Hepatocyte (in vitro differentiated cells): ENCODE measurements around the gene CARS2. TPM values are rescaled to one million over a fixed set of nuclear protein-coding genes. Genes with fewer than 3 reads are reported as not detected.

ENCODE experiments used
- DNase-seq: peaks from one replicate; pipeline ENCODE4 v3.0.0-alpha.2; 2016; ENCODE audit warnings: low spot score
- H2AFZ ChIP-seq: fragments of 200-600 bp; sonication (generic); 2 replicates; pipeline ENCODE4 v1.6.0; 2016; ENCODE audit warnings: antibody characterized with exemption, mild to moderate bottlenecking
- H3K27ac ChIP-seq: fragments of 200-600 bp; sonication (generic); 2 replicates; pipeline ENCODE4 v1.5.1; 2016; ENCODE audit warnings: mild to moderate bottlenecking
- H3K27me3 ChIP-seq: fragments of 200-600 bp; sonication (generic); 2 replicates; pipeline ENCODE4 v1.6.1; 2016
- H3K36me3 ChIP-seq: fragments of 200-600 bp; sonication (generic); replicated peaks from 2 replicates; pipeline ENCODE4 v1.5.1; 2016; ENCODE audit warnings: low read depth; ENCODE audit not compliant: insufficient read depth
- H3K4me1 ChIP-seq: fragments of 200-600 bp; sonication (generic); 2 replicates; pipeline ENCODE4 v1.5.1; 2016; ENCODE audit warnings: mild to moderate bottlenecking, moderate library complexity; ENCODE audit not compliant: insufficient read depth
- H3K4me2 ChIP-seq: fragments of 200-600 bp; sonication (generic); 2 replicates; pipeline ENCODE4 v1.6.0; 2016
- H3K4me3 ChIP-seq: fragments of 200-600 bp; sonication (generic); 2 replicates; pipeline ENCODE4 v1.5.1; 2016; ENCODE audit warnings: mild to moderate bottlenecking
- H3K79me2 ChIP-seq: fragments of 200-600 bp; sonication (generic); 2 replicates; pipeline ENCODE4 v1.6.0; 2017; ENCODE audit warnings: mild to moderate bottlenecking
- H3K9me2 ChIP-seq: fragments of 200-600 bp; sonication (generic); replicated peaks from 2 replicates; pipeline ENCODE4 v1.6.0; 2017; ENCODE audit warnings: mild to moderate bottlenecking; ENCODE audit not compliant: insufficient read depth
- H3K9me3 ChIP-seq: fragments of 200-600 bp; sonication (generic); 2 replicates; pipeline ENCODE4 v1.5.1; 2016; ENCODE audit warnings: low read depth, mild to moderate bottlenecking
- H4K20me1 ChIP-seq: fragments of 200-600 bp; sonication (generic); 2 replicates; pipeline ENCODE4 v1.6.0; 2016; ENCODE audit warnings: mild to moderate bottlenecking; ENCODE audit not compliant: insufficient read depth, poor library complexity, severe bottlenecking
- CTCF ChIP-seq: fragments of 200-600 bp; sonication (generic); IDR thresholded peaks from 2 replicates; pipeline ENCODE4 v1.5.1; 2016; ENCODE audit warnings: antibody characterized with exemption, mild to moderate bottlenecking; ENCODE audit not compliant: poor library complexity
- EZH2 ChIP-seq: fragments of 200-600 bp; sonication (generic); IDR thresholded peaks from 2 replicates; pipeline ENCODE4 v1.6.1; 2016; ENCODE audit warnings: antibody characterized with exemption, mild to moderate bottlenecking, borderline replicate concordance
- EZH2phosphoT487 ChIP-seq: fragments of 200-600 bp; sonication (generic); IDR thresholded peaks from one replicate; pipeline ENCODE4 v1.6.1; 2018; ENCODE audit warnings: antibody characterized with exemption, mild to moderate bottlenecking, low read depth, moderate library complexity; ENCODE audit not compliant: unreplicated experiment, severe bottlenecking
- WGBS: methylation state at CpG from one replicate; pipeline ENCODE4 v1.1.6; 2016; ENCODE audit warnings: low lambda C conversion rate; ENCODE audit errors: missing lambda C conversion rate; 5-methylcytosine and 5-hydroxymethylcytosine counted together
- polyA plus RNA-seq: library from polyadenylated mRNA; unstranded; fragments of >200 nt; fragmentation: Nextera tagmentation; extraction: Ambion mirVana; gene quantifications from 2 replicates; pipeline ENCODE4 v1.2.1, GENCODE V29; 2016
- total RNA-seq: library from RNA; depleted of rRNA; stranded (reverse); fragments of >200 nt; gene quantifications from 2 replicates; pipeline ENCODE4 v1.2.3, GENCODE V29; 2014

CARS2 gene
- total and polyA plus RNA-seq, 2 experiments from 2014 or later: 72.9 to 105 TPM

DNA sequence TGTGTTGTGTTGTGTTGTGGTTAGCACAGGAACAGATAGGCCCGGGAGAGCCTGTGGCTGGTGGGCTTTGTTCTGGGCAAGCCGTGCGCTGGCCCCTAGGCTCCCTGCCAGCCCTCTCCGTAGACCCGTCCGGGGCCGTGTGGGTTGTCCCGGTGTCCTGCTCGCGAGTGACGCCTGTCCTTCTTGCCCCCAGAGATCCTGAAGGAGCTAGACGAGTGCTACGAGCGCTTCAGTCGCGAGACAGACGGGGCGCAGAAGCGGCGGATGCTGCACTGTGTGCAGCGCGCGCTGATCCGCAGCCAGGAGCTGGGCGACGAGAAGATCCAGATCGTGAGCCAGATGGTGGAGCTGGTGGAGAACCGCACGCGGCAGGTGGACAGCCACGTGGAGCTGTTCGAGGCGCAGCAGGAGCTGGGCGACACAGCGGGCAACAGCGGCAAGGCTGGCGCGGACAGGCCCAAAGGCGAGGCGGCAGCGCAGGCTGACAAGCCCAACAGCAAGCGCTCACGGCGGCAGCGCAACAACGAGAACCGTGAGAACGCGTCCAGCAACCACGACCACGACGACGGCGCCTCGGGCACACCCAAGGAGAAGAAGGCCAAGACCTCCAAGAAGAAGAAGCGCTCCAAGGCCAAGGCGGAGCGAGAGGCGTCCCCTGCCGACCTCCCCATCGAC, 13.3 kb upstream of the CARS2 start:
- no peak for DNase-seq
- TF ChIP-seq CTCF: no peak
- no peak for TF ChIP-seq EZH2phosphoT487
- TF ChIP-seq EZH2: no peak
- Histone ChIP-seq H3K36me3 (no peaks in the 10 kb centered on the region), H2AFZ (no peak overlapping the region), H3K4me2 (no peak overlapping the region), H4K20me1 (peaks cover 25% of the 10 kb centered on the region), H3K9me3 (no peaks in the 10 kb centered on the region), H3K9me2 (no peaks in the 10 kb centered on the region), H3K4me3 (no peak overlapping the region), H3K27me3 (no peaks in the 10 kb centered on the region), H3K4me1 (peaks cover 8% of the 10 kb centered on the region), H3K27ac (no peak overlapping the region), H3K79me2 (peaks cover 78% of the 10 kb centered on the region)
- WGBS: over 99% methylated on average over 59 of the region's 61 CpGs

- Histone ChIP-seq H3K27me3 (no peaks in the 10 kb centered on the region), H3K79me2 (peaks cover 62% of the 10 kb centered on the region), H3K9me2 (no peaks in the 10 kb centered on the region), H3K36me3 (no peaks in the 10 kb centered on the region), H3K4me1 (peaks cover 12% of the 10 kb centered on the region), H3K27ac (peak overlapping the region; percentile 76), H2AFZ (no peak overlapping the region), H3K9me3 (no peaks in the 10 kb centered on the region), H4K20me1 (peaks cover 25% of the 10 kb centered on the region), H3K4me2 (peak overlapping the region; percentile 86), H3K4me3 (peak overlapping the region; percentile 53)
- 2% methylated on average over 12 of the region's 12 CpGs for WGBS
- no peak for TF ChIP-seq CTCF
- no peak for TF ChIP-seq EZH2phosphoT487
- no peak for TF ChIP-seq EZH2
- DNase-seq: peak; percentile 64
Observed at GRCh38 chr13:110716247-110716515, 10.3 kb upstream of the CARS2 start.

GRCh38 chr13:110715395-110716246, 9.7 kb upstream of the CARS2 start:
- peak overlapping the region; percentile 86 for H3K4me2 ChIP-seq
- no peak overlapping the region for H2AFZ ChIP-seq
- no peaks in the 10 kb centered on the region for H3K27me3 ChIP-seq
- peaks cover 25% of the 10 kb centered on the region for H4K20me1 ChIP-seq
- 2% methylated on average over 68 of the region's 74 CpGs for WGBS
- no peaks in the 10 kb centered on the region for H3K9me2 ChIP-seq
- TF ChIP-seq EZH2phosphoT487 (no peak), CTCF (peak; percentile 35), EZH2 (no peak)
- H3K79me2 ChIP-seq: peaks cover 60% of the 10 kb centered on the region
- peaks cover 17% of the 10 kb centered on the region for H3K4me1 ChIP-seq
- DNase-seq: peak; percentile 99
- peak overlapping the region; percentile 53 for H3K4me3 ChIP-seq
- H3K27ac ChIP-seq: peak overlapping the region; percentile 76
- no peaks in the 10 kb centered on the region for H3K9me3 ChIP-seq
- H3K36me3 ChIP-seq: no peaks in the 10 kb centered on the region
